Colonic mucosa (tissue), 4 donors: ENCODE measurements around the gene PDRG1. TPM values are rescaled to one million over a fixed set of nuclear protein-coding genes. Genes with fewer than 3 reads are reported as not detected.

Experiments
- DNase-seq: peaks from one replicate; pipeline ENCODE4 v3.0.0-alpha.2; 2020
- H3K27ac ChIP-seq: fragments of 200-600 bp; one replicate; pipeline ENCODE4 v1.8.0; 2021
- H3K27me3 ChIP-seq: fragments of 200-600 bp; one replicate; pipeline ENCODE4 v1.8.0; 2021
- H3K36me3 ChIP-seq: fragments of 200-600 bp; one replicate; pipeline ENCODE4 v1.8.0; 2021
- H3K4me1 ChIP-seq: fragments of 200-600 bp; one replicate; pipeline ENCODE4 v1.8.0; 2021; ENCODE audit warnings: mild to moderate bottlenecking
- H3K4me3 ChIP-seq: fragments of 200-600 bp; one replicate; pipeline ENCODE4 v1.8.0; 2021
- H3K9ac ChIP-seq, 2 donors: one replicate each; pipeline ENCODE4 v1.7.0; 2013; ENCODE audit warnings: control low read depth in 2 of 2, low read depth in 2 of 2, low read length in 2 of 2
- H3K9me3 ChIP-seq: fragments of 200-600 bp; one replicate; pipeline ENCODE4 v1.8.0; 2021
- intact Hi-C: fragments of 100-400 bp; cut with DNase I; formaldehyde crosslinking; loops from one replicate; pipeline ENCODE4 v1.14.1; 2022
- total RNA-seq, 2 donors: library from RNA; stranded (reverse); fragmentation: NEBNext Ultra II Directional in 1 of 2; extraction: Animal tissue kit (Norgen Biotek cat#: 25700) in 1 of 2; gene quantifications; one replicate each; pipeline ENCODE4 v1.2.1, GENCODE V29; 2021
- TF ChIP-seq, protein P1 (sequence below): fragments of 200-600 bp; IDR thresholded peaks from one replicate; pipeline ENCODE4 v1.8.0; 2022; ENCODE audit warnings: antibody characterized with exemption, mild to moderate bottlenecking
- donor health status: healthy.
- donor health status: DM: no; HTN: no; CAD: no.
- donor health status: DM: no; HTN: no; CAD: no.

PDRG1 gene
- total RNA-seq, 2 donors from 2014 or later = 9.9 to 14.6 TPM

- no peak for DNase-seq
- Histone ChIP-seq H3K4me3 (no peak overlapping the region), H3K4me1 (no peaks in the 10 kb centered on the region), H3K36me3 (no peaks in the 10 kb centered on the region), H3K9ac (no peak overlapping the region), H3K27ac (no peak overlapping the region), H3K9me3 (no peaks in the 10 kb centered on the region), H3K27me3 (no peaks in the 10 kb centered on the region)
- TF ChIP-seq, protein P1, sequence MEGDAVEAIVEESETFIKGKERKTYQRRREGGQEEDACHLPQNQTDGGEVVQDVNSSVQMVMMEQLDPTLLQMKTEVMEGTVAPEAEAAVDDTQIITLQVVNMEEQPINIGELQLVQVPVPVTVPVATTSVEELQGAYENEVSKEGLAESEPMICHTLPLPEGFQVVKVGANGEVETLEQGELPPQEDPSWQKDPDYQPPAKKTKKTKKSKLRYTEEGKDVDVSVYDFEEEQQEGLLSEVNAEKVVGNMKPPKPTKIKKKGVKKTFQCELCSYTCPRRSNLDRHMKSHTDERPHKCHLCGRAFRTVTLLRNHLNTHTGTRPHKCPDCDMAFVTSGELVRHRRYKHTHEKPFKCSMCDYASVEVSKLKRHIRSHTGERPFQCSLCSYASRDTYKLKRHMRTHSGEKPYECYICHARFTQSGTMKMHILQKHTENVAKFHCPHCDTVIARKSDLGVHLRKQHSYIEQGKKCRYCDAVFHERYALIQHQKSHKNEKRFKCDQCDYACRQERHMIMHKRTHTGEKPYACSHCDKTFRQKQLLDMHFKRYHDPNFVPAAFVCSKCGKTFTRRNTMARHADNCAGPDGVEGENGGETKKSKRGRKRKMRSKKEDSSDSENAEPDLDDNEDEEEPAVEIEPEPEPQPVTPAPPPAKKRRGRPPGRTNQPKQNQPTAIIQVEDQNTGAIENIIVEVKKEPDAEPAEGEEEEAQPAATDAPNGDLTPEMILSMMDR = no peak
- intact Hi-C loops = no loop called here
These were observed 29.9 kb upstream of the PDRG1 start for GRCh38 chr20:31981784-31982183.

- DNase-seq = no peak
- intact Hi-C loops = no loop called here
These were observed 28.0 kb upstream of the PDRG1 start for GRCh38 chr20:31979713-31980426.

DNA sequence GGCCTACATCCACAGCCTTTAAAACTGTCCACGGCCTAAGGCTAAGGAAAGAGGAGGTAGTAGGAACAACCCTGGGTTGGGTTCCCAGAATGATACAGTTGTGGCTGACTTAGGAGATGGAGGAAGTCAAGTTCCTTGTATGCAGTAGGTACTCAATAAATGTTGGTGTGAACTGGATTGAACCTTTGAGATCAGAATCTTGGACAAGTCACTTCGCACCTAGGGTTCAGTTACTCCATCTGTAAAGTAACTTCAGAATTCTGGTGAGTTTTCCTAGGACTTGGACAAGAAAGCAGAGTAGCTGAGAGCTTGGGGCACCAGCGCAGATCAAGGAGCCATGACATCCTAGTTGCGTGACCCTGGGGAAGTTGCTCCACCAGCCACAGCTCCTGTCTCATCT, 25.2 kb upstream of the PDRG1 start:
- no peak for DNase-seq
- Histone ChIP-seq H3K27ac (no peak overlapping the region), H3K9me3 (no peaks in the 10 kb centered on the region), H3K9ac (no peak overlapping the region), H3K4me1 (no peaks in the 10 kb centered on the region), H3K36me3 (no peaks in the 10 kb centered on the region), H3K27me3 (no peaks in the 10 kb centered on the region), H3K4me3 (no peak overlapping the region)
- intact Hi-C loops = no loop called here
- TF ChIP-seq, protein P1 = no peak

More at GRCh38 chr20:31979713-31980426, 28.0 kb upstream of the PDRG1 start:
- H3K4me3 ChIP-seq = no peak overlapping the region
- H3K27ac ChIP-seq = no peak overlapping the region
- H3K27me3 ChIP-seq = no peaks in the 10 kb centered on the region
- no peak overlapping the region for H3K9ac ChIP-seq
- H3K4me1 ChIP-seq = no peaks in the 10 kb centered on the region
- no peaks in the 10 kb centered on the region for H3K36me3 ChIP-seq
- TF ChIP-seq, protein P1 = no peak
- H3K9me3 ChIP-seq = no peaks in the 10 kb centered on the region

DNA sequence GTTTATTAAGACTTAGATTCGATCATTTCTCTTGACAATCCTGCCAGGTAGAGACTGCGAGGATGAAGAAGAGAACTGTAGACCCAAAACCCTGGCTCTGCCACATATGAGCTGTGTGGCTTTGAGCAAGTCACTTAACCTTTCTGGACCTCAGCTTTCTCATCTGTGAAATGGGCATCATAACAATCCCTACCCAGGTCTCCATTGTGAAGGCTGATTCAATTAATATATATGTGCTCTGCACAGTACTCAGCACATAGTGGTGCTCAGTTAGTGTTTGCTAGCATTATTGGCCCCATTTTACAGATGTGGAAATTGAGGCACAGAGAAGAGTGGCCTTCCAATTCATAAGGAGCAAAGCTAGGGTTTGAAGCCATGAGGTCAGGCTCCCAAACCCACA, 24.0 kb upstream of the PDRG1 start:
- no peak for DNase-seq
- TF ChIP-seq, protein P1 = no peak
- Histone ChIP-seq H3K9ac (no peak overlapping the region), H3K4me3 (no peak overlapping the region), H3K9me3 (no peaks in the 10 kb centered on the region), H3K27me3 (no peaks in the 10 kb centered on the region), H3K4me1 (no peaks in the 10 kb centered on the region), H3K36me3 (no peaks in the 10 kb centered on the region), H3K27ac (no peak overlapping the region)
- intact Hi-C loops = no loop called here

DNA sequence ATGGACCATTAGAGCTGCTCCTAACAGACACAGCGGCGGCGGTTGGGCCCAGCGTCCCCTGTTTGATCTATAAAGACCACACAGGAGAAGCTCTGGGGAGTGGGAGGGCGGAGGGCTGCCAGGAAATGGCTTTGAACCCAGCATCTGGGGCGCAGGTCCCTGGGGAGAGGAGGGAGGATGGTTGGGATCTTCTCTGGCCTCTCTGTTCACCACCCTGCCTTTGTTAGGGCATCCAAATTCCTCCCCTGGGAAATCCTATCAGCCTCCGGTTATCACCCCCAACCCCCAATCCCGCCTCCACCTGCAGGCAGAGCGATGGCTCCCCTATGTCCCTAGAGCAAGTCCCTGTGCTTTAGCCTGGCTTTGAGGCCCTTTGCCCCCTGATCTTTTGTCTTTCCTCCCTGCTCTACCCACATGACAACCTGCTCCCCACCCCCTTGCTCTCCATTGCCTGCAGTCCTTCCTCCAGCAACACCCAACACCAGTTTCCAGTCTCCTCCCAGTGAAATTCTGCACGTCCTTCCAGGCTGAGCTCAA, 23.2 kb upstream of the PDRG1 start:
- no peak for DNase-seq
- Histone ChIP-seq H3K4me1 (no peaks in the 10 kb centered on the region), H3K4me3 (no peak overlapping the region), H3K27me3 (no peaks in the 10 kb centered on the region), H3K27ac (no peak overlapping the region), H3K9ac (no peak overlapping the region), H3K36me3 (no peaks in the 10 kb centered on the region), H3K9me3 (no peaks in the 10 kb centered on the region)
- intact Hi-C loops = no loop called here
- TF ChIP-seq, protein P1 = no peak
